ENCODE data around the gene USP49.

GRCh38 chr6:41769376-41769775 is 125.8 kb downstream of the USP49 start:
- TF ChIP-seq POLR2A (IDR thresholded peaks at IDR 0.05) = no peak
- no peak for TF ChIP-seq CTCF (IDR thresholded peaks at IDR 0.05)
- no peak for TF ChIP-seq POLR2AphosphoS5 (IDR thresholded peaks at IDR 0.05)
